ENCODE results near the gene RPL38. TPM values are rescaled to one million over a fixed set of nuclear protein-coding genes. Genes with fewer than 3 reads are reported as not detected.

The RPL38 gene
- total RNA-seq, 1 donor from 2014 or later = 967 TPM

DNA sequence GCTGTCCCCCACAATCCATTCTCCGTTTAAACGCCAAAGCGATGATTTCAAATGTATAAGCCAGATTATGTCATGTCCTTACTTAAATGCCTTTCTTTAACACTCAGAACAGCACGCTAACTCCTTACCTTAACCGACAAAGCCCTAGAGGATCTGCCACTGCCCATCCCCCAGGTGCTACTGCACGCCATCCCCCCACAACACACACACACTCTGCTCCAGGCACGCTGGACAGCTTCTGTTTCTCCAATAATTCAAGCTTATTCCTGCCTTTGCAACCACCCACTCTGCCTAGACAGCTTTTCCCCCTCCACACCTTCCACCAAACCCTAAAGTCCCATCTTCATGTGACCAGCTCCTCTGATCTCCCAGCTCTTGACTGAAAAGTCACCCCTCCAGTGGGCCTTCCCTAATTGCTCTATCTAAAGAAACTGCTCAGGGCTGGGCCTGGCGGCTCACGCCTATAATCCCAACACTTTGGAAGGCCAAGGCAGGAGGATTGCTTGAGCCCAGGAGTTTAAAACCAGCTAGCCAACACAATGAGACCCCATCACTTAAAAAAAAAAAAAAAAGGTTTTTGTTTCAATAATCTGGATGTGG is 38.9 kb upstream of the RPL38 start:
- H3K27ac Mint-ChIP-seq (ENCODE audit: unreplicated experiment) = no peak overlapping the region

DNA sequence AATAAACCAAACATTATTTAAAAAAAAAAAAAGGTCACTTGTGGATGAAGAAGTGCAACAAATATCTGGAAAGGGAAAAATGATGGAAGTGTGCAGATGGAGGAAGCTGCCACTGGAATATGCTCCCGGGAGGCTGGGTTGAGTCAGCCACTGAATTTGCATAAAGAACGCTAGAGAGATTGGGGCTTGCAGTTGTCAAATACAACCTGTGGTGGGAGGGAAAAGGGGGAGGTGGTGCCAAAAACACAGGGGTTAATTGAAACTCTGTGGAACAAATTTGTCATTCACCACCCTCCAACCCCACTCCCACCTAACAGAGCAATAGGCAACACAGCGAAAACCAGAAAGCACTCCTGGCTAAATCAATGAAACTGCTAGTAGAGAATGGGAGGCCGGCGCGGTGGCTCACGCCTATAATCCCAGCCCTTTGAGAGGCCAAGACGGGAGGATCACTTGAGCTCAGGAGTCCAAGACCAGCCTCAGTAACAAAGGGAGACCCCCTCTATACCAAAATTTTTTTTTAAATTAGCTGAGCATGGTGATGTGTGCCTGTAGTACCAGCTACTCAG is 37.6 kb upstream of the RPL38 start:
- peaks cover 4% of the 10 kb centered on the region for H3K27me3 Mint-ChIP-seq (ENCODE audit: low read depth)
- H3K9me3 Mint-ChIP-seq = no peaks in the 10 kb centered on the region
- no peak overlapping the region for H3K4me3 Mint-ChIP-seq
- no peak overlapping the region for H3K27ac Mint-ChIP-seq (ENCODE audit: unreplicated experiment)
- TF ChIP-seq, protein P1, sequence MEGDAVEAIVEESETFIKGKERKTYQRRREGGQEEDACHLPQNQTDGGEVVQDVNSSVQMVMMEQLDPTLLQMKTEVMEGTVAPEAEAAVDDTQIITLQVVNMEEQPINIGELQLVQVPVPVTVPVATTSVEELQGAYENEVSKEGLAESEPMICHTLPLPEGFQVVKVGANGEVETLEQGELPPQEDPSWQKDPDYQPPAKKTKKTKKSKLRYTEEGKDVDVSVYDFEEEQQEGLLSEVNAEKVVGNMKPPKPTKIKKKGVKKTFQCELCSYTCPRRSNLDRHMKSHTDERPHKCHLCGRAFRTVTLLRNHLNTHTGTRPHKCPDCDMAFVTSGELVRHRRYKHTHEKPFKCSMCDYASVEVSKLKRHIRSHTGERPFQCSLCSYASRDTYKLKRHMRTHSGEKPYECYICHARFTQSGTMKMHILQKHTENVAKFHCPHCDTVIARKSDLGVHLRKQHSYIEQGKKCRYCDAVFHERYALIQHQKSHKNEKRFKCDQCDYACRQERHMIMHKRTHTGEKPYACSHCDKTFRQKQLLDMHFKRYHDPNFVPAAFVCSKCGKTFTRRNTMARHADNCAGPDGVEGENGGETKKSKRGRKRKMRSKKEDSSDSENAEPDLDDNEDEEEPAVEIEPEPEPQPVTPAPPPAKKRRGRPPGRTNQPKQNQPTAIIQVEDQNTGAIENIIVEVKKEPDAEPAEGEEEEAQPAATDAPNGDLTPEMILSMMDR (conservative IDR thresholded peaks at IDR 0.05) = no peak
- no peak for DNase-seq (ENCODE audit: low read depth, low spot score)
- peaks cover 7% of the 10 kb centered on the region for H3K4me1 Mint-ChIP-seq
- no peaks in the 10 kb centered on the region for H3K36me3 Mint-ChIP-seq (ENCODE audit: low read depth)

More for the DNA sequence above, 38.9 kb upstream of the RPL38 start:
- peaks cover 4% of the 10 kb centered on the region for H3K27me3 Mint-ChIP-seq (ENCODE audit: low read depth)
- TF ChIP-seq, protein P1 (conservative IDR thresholded peaks at IDR 0.05) = no peak
- no peak for DNase-seq (ENCODE audit: low read depth, low spot score)
- H3K4me3 Mint-ChIP-seq = no peak overlapping the region
- no peaks in the 10 kb centered on the region for H3K9me3 Mint-ChIP-seq
- H3K4me1 Mint-ChIP-seq = peaks cover 10% of the 10 kb centered on the region
- H3K36me3 Mint-ChIP-seq (ENCODE audit: low read depth) = no peaks in the 10 kb centered on the region

DNA sequence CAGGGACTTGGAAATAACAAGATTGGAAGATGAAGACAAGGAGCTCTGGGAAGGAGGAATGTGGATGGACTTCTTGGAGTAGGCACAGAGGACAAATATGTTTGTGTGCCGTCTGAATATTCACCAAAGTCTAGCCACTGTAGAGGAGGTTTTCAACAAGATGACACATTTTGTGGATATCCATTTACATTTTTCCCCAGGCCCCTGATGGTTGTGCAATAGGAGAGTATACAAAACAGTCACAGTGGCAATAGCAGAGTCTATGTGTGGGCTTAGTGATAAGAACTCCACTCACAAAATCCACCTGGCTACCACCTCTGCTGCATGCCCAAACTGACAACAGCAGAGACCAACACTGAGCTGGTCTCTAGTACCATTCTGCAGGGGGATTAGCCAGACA is 32.6 kb upstream of the RPL38 start:
- no peaks in the 10 kb centered on the region for H3K9me3 Mint-ChIP-seq
- no peaks in the 10 kb centered on the region for H3K36me3 Mint-ChIP-seq (ENCODE audit: low read depth)
- no peaks in the 10 kb centered on the region for H3K4me1 Mint-ChIP-seq
- no peak overlapping the region for H3K27ac Mint-ChIP-seq (ENCODE audit: unreplicated experiment)
- no peak for DNase-seq (ENCODE audit: low read depth, low spot score)
- H3K4me3 Mint-ChIP-seq = no peak overlapping the region
- TF ChIP-seq, protein P1 (conservative IDR thresholded peaks at IDR 0.05) = no peak
- peaks cover 16% of the 10 kb centered on the region for H3K27me3 Mint-ChIP-seq (ENCODE audit: low read depth)

DNA sequence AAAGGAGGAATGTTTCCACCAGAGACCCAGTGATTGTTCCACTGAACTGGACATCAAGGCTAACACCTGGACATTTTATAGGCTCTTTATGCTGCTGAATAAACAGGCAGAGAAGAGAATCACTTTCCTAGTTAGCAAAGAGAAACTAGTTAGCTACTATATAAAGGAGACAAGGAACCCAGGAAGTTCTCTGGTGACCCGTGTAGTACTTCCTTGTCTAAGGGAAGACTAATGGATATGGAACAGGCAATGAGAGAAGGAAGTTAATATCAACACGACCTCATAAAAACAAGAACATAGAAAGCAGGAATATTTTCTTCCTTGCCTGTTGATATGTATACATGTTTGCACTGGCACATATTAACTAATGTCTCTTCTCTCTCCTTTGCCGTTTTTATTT is 30.8 kb upstream of the RPL38 start:
- TF ChIP-seq, protein P1 (conservative IDR thresholded peaks at IDR 0.05) = no peak
- Mint-ChIP-seq H3K36me3 (ENCODE audit: low read depth) (no peaks in the 10 kb centered on the region), H3K27me3 (ENCODE audit: low read depth) (peaks cover 18% of the 10 kb centered on the region), H3K4me3 (no peak overlapping the region), H3K27ac (ENCODE audit: unreplicated experiment) (no peak overlapping the region), H3K9me3 (no peaks in the 10 kb centered on the region), H3K4me1 (peaks cover 5% of the 10 kb centered on the region)
- no peak for DNase-seq (ENCODE audit: low read depth, low spot score)

DNA sequence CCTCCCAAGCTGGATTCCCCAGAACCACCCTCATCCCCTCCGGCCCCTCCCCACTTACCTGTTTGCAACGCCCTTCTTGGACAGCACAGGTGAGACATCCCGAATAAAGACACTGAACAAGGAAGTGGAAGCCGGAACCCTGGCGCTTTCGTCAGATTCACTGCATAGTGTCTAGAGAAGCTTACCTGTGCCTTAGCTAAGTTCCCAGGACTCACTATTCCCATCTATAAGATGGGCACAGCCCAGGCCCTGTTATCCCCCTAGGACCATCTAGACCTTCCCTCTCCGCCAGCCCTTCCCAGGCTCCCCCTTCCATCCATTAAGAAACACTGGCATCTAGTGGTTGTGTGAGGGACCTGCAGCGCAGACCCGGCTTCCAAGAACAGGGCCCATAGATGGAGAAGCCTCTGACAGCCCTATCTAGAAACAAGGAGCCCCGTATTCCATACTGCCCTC is 26.9 kb upstream of the RPL38 start:
- H3K36me3 Mint-ChIP-seq (ENCODE audit: low read depth) = no peaks in the 10 kb centered on the region
- DNase-seq (ENCODE audit: low read depth, low spot score) = peak; percentile 81
- peaks cover 11% of the 10 kb centered on the region for H3K4me1 Mint-ChIP-seq
- H3K27me3 Mint-ChIP-seq (ENCODE audit: low read depth) = peaks cover 20% of the 10 kb centered on the region
- no peaks in the 10 kb centered on the region for H3K9me3 Mint-ChIP-seq
- H3K4me3 Mint-ChIP-seq = peak overlapping the region; percentile 58
- TF ChIP-seq, protein P1 (conservative IDR thresholded peaks at IDR 0.05) = peak; percentile 86
- no peak overlapping the region for H3K27ac Mint-ChIP-seq (ENCODE audit: unreplicated experiment)
